SK-N-SH (cell line): Measurements from ENCODE around the gene BRAT1. TPM values are rescaled to one million over a fixed set of nuclear protein-coding genes. Genes with fewer than 3 reads are reported as not detected.
"Not testable (repeated sequence)": the region's sequence is repeated elsewhere in the genome, so short reads cannot be mapped to it uniquely, and the experiment has no call there.

Experiments used
- CTCF ChIA-PET: fragments of 300-600, 350-600 bp; formaldehyde crosslinking; extraction: SDS; loops from one replicate; lab custom pipeline; 2021; lab: Yijun Ruan, JAX
- POLR2A ChIA-PET: fragments of 350-600 bp; sonication (Branson Sonifier 250); formaldehyde crosslinking; extraction: SDS; loops from one replicate; lab custom pipeline; 2020; ENCODE audit warnings: antibody characterized with exemption, inconsistent platforms; lab: Yijun Ruan, JAX
- DNase-seq: peaks from one replicate; pipeline ENCODE4 v3.0.0; 2012
- H2AFZ ChIP-seq: fragments of 200-600 bp; sonication (generic); 2 replicates; pipeline ENCODE4 v1.8.1; 2016; ENCODE audit warnings: antibody characterized with exemption, mild to moderate bottlenecking, low read depth
- H3F3A ChIP-seq: fragments of 200-600 bp; sonication (generic); replicated peaks from 2 replicates; pipeline ENCODE3; 2016; ENCODE audit warnings: antibody characterized with exemption, mild to moderate bottlenecking; ENCODE audit not compliant: insufficient read depth
- H3K27ac ChIP-seq, 2 experiments: fragments of 200-500 bp in 1 of 2; fragments of 200-600 bp in 1 of 2; sonication (Bioruptor generic) in 1 of 2; sonication (generic), shearing (Covaris generic) in 1 of 2; 2 replicates each; pipeline versions ENCODE4 v1.5.1 to v1.6.1; 2014 to 2016; ENCODE audit warnings: low read depth in 2 of 2, inconsistent platforms in 1 of 2, low read length in 1 of 2, mild to moderate bottlenecking in 1 of 2, mixed read lengths in 1 of 2
- H3K27me3 ChIP-seq: fragments of 200-600 bp; sonication (generic), shearing (Covaris generic); 2 replicates; pipeline ENCODE4 v1.6.1; 2016; ENCODE audit warnings: mixed run types; ENCODE audit not compliant: insufficient read depth
- H3K36me3 ChIP-seq, 2 experiments: fragments of 200-500 bp in 1 of 2; fragments of 200-600 bp in 1 of 2; sonication (Bioruptor generic) in 1 of 2; sonication (generic) in 1 of 2; replicated peaks in 1 of 2; 2 replicates each; pipeline versions ENCODE3 to v1.5.1; 2014 to 2016; ENCODE audit warnings: low read length in 1 of 2, mild to moderate bottlenecking in 1 of 2; ENCODE audit not compliant: insufficient read depth in 2 of 2, control insufficient read depth in 1 of 2
- H3K4me1 ChIP-seq, 2 experiments: fragments of 200-500 bp in 1 of 2; fragments of 200-600 bp in 1 of 2; sonication (Bioruptor generic) in 1 of 2; sonication (generic), shearing (Covaris generic) in 1 of 2; 2 replicates each; pipeline versions ENCODE4 v1.5.1 to v1.6.1; 2014 to 2016; ENCODE audit warnings: low read depth in 1 of 2, low read length in 1 of 2, mixed run types in 1 of 2; ENCODE audit not compliant: insufficient read depth in 2 of 2, control insufficient read depth in 1 of 2
- H3K4me2 ChIP-seq: fragments of 200-600 bp; sonication (generic), shearing (Covaris generic); 2 replicates; pipeline ENCODE4 v1.6.1; 2017; ENCODE audit warnings: mixed run types
- H3K4me3 ChIP-seq, 2 experiments: fragments of 200-500 bp in 1 of 2; fragments of 200-600 bp in 1 of 2; sonication (Bioruptor generic) in 1 of 2; sonication (generic), shearing (Covaris generic) in 1 of 2; 2 replicates each; pipeline versions ENCODE4 v1.5.1 to v1.8.1; 2014 to 2016; ENCODE audit warnings: low read depth in 2 of 2, inconsistent platforms in 1 of 2, low read length in 1 of 2, mild to moderate bottlenecking in 1 of 2, mixed read lengths in 1 of 2, moderate library complexity in 1 of 2
- H3K79me2 ChIP-seq: fragments of 200-600 bp; sonication (generic); 2 replicates; pipeline ENCODE4 v1.8.1; 2017; ENCODE audit warnings: mild to moderate bottlenecking; ENCODE audit not compliant: insufficient read depth
- H3K9ac ChIP-seq: fragments of 200-600 bp; sonication (generic); 2 replicates; pipeline ENCODE4 v1.6.1; 2017; ENCODE audit warnings: mixed run types
- H3K9me2 ChIP-seq: fragments of 200-600 bp; sonication (generic); 2 replicates; pipeline ENCODE4 v1.6.1; 2017; ENCODE audit warnings: mixed run types
- H3K9me3 ChIP-seq: fragments of 200-600 bp; sonication (generic); 2 replicates; pipeline ENCODE4 v1.6.1; 2017; ENCODE audit warnings: mixed run types, mild to moderate bottlenecking, moderate library complexity
- H4K20me1 ChIP-seq: fragments of 200-600 bp; sonication (generic); 2 replicates; pipeline ENCODE4 v1.6.1; 2017; ENCODE audit warnings: mild to moderate bottlenecking, mixed run types; ENCODE audit not compliant: insufficient read depth
- EP300 ChIP-seq, 2 experiments: IDR thresholded peaks; 2 replicates each; pipeline versions ENCODE4 v1.4.0 to v1.6.1; 2012; ENCODE audit warnings: borderline replicate concordance in 1 of 2, low read depth in 1 of 2, low read length in 1 of 2
- EZH2phosphoT487 ChIP-seq: fragments of 200-600 bp; sonication (generic); IDR thresholded peaks from 2 replicates; pipeline ENCODE4 v1.6.1; 2017; ENCODE audit warnings: low read depth, mixed run types, mild to moderate bottlenecking, antibody characterized with exemption, moderate library complexity, borderline replicate concordance
- FOSL2 ChIP-seq: IDR thresholded peaks from 2 replicates; pipeline ENCODE4 v1.4.0; 2012; ENCODE audit warnings: low read depth, mild to moderate bottlenecking, moderate library complexity, borderline replicate concordance
- FOXM1 ChIP-seq: IDR thresholded peaks from 2 replicates; pipeline ENCODE4 v1.4.0; 2012; ENCODE audit warnings: low read depth, mild to moderate bottlenecking
- JUND ChIP-seq: IDR thresholded peaks from 2 replicates; pipeline ENCODE4 v1.4.0; 2012
- REST ChIP-seq: IDR thresholded peaks from 2 replicates; pipeline ENCODE4 v1.6.1; 2012; ENCODE audit warnings: mild to moderate bottlenecking, low read depth, low read length, moderate library complexity
- RXRA ChIP-seq: IDR thresholded peaks from 2 replicates; pipeline ENCODE4 v1.4.0; 2012; ENCODE audit warnings: low read depth, mild to moderate bottlenecking, borderline replicate concordance
- TCF12 ChIP-seq: IDR thresholded peaks from 2 replicates; pipeline ENCODE4 v1.4.0; 2012
- USF1 ChIP-seq: IDR thresholded peaks from 2 replicates; pipeline ENCODE4 v1.4.0; 2012; ENCODE audit warnings: low read depth, borderline replicate concordance
- WGBS: methylation state at CpG from one replicate; pipeline ENCODE4 v1.1.6; 2017; ENCODE audit warnings: low lambda C conversion rate; 5-methylcytosine and 5-hydroxymethylcytosine counted together
- polyA plus RNA-seq, 3 experiments: library from polyadenylated mRNA; depleted of rRNA; stranded (reverse); fragments of >200 nt; gene quantifications; 2 replicates each; pipeline ENCODE4 v1.2.3, GENCODE V29; 2012

The BRAT1 gene
- polyA plus RNA-seq, 1 of the 3 experiments (the other 2 are of a cell fraction) = 36.2 TPM

GRCh38 chr7:2531796-2532110 is 23.6 kb downstream of the BRAT1 start:
- H3K9ac ChIP-seq, CTCF ChIA-PET, H3K79me2 ChIP-seq, POLR2A ChIA-PET, DNase-seq, H3K9me2 ChIP-seq, H3K27me3 ChIP-seq, H2AFZ ChIP-seq, H3K9me3 ChIP-seq, H3K27ac ChIP-seq, H4K20me1 ChIP-seq, H3K36me3 ChIP-seq: not testable (repeated sequence)
- Histone ChIP-seq H3K4me1 (peaks cover 33 to 41% of the 10 kb centered on the region in 2 experiments; a peak in 3 of 4 replicates), H3K4me3 (peak overlapping the region in 1 of 2 experiments; percentile 14; a peak in 1 of 4 replicates), H3F3A (peaks cover 24% of the 10 kb centered on the region), H3K4me2 (peak overlapping the region; percentile 28; the same call in 1 of the 2 replicates)
- 41% methylated on average over 14 of the region's 17 CpGs for whole genome bisulfite sequencing

- peak overlapping the region; percentile 28; the same call in 1 of the 2 replicates for H3K4me2 ChIP-seq
- not testable (repeated sequence) for H3K27ac ChIP-seq
Observed at GRCh38 chr7:2530994-2531795, 24.1 kb downstream of the BRAT1 start.

GRCh38 chr7:2530071-2530987 is 25.0 kb downstream of the BRAT1 start:
- Histone ChIP-seq H3K4me3 (no peak overlapping the region), H3K79me2 (no peaks in the 10 kb centered on the region), H3K27ac (peak overlapping the region in 1 of 2 experiments; percentile 70; a peak in 2 of 4 replicates), H3K9me2 (no peaks in the 10 kb centered on the region), H4K20me1 (no peaks in the 10 kb centered on the region), H3K4me1 (peaks cover 33 to 38% of the 10 kb centered on the region in 2 experiments; a peak in 3 of 4 replicates), H3F3A (peaks cover 33% of the 10 kb centered on the region), H3K9ac (peak overlapping the region; percentile 51), H3K27me3 (no peaks in the 10 kb centered on the region), H2AFZ (no peak overlapping the region; the same call in 1 of the 2 replicates), H3K4me2 (peak overlapping the region; percentile 71), H3K36me3 (peaks cover 6 to 7% of the 10 kb centered on the region in 2 experiments), H3K9me3 (no peaks in the 10 kb centered on the region)
- TF ChIP-seq EZH2phosphoT487 (no peak), TCF12 (peak; percentile 58; the same call in 1 of the 2 replicates), RXRA (peak; percentile 58; the same call in 1 of the 2 replicates), FOXM1 (no peak), FOSL2 (peak; percentile 80; the same call in 1 of the 2 replicates), EP300 (IDR thresholded peaks at IDR 0.05; ENCODE audit: borderline replicate concordance in 1 of 2, low read depth in 1 of 2, low read length in 1 of 2) (peak in 1 of 2 experiments; percentile 15; a peak in 1 of 4 replicates), USF1 (no peak), REST (0 out of 2 replicates have a peak, but pooled peaks have one; percentile 10), JUND (peak; percentile 55; the same call in 1 of the 2 replicates)
- 66% methylated on average over 16 of the region's 16 CpGs for WGBS
- no peak for DNase-seq
- ChIA-PET CTCF (interaction anchor here (0.9 kb wide), 2 partner anchors 10 to 61 kb away, joined by 3 read pairs; no protein-coding TSS in a partner anchor), POLR2A (no interaction called here)

More at GRCh38 chr7:2530994-2531795, 24.1 kb downstream of the BRAT1 start:
- CTCF ChIA-PET, H3K9me2 ChIP-seq, H3K36me3 ChIP-seq, H4K20me1 ChIP-seq, POLR2A ChIA-PET, DNase-seq, H3K9ac ChIP-seq, H3K79me2 ChIP-seq, H3K9me3 ChIP-seq, H2AFZ ChIP-seq, H3K27me3 ChIP-seq: not testable (repeated sequence)
- H3F3A ChIP-seq = peaks cover 29% of the 10 kb centered on the region
- peaks cover 33 to 39% of the 10 kb centered on the region in 2 experiments; a peak in 3 of 4 replicates for H3K4me1 ChIP-seq
- WGBS = 53% methylated on average over 20 of the region's 43 CpGs
- H3K4me3 ChIP-seq = peak overlapping the region in 1 of 2 experiments; percentile 14; a peak in 1 of 4 replicates
